Ovary (tissue), 3 donors: Measurements from ENCODE around the gene FANCD2OS.

Source experiments
- CTCF ChIP-seq, 3 donors: fragments of 450-650 bp in 2 of 3; fragments of 200-600 bp in 1 of 3; IDR thresholded peaks; one replicate each; pipeline versions ENCODE4 v1.5.1 to v1.8.0; 2016 to 2022; ENCODE audit warnings: antibody characterized with exemption in 3 of 3, mild to moderate bottlenecking in 1 of 3
- POLR2A ChIP-seq: fragments of 450-650 bp; IDR thresholded peaks from one replicate; pipeline ENCODE4 v1.6.1; 2017; ENCODE audit warnings: antibody characterized with exemption, mild to moderate bottlenecking, moderate library complexity
- donor health status: DM: no; HTN: no; CAD: no.

GRCh38 chr3:10106919-10107318, 1.1 kb downstream of the FANCD2OS start:
- TF ChIP-seq CTCF (IDR thresholded peaks at IDR 0.05): no peak
- TF ChIP-seq POLR2A: no peak
